Effector memory CD4-positive, alpha-beta T cell (primary cell): ENCODE data around the gene ERC1.
"Not testable (repeated sequence)": the region's sequence is repeated elsewhere in the genome, so short reads cannot be mapped to it uniquely, and the experiment has no call there.

ENCODE experiments used
- DNase-seq, 3 donors: peaks; one replicate each; pipeline ENCODE4 v3.0.0-alpha.2; 2020
- H3K27ac ChIP-seq: 2 replicates; pipeline ENCODE4 v1.7.0; 2013; ENCODE audit warnings: mild to moderate bottlenecking, low read length, moderate library complexity; ENCODE audit not compliant: insufficient read depth, poor library complexity, severe bottlenecking
- H3K27me3 ChIP-seq: replicated peaks from 2 replicates; pipeline ENCODE4 v1.7.0; 2013; ENCODE audit warnings: mild to moderate bottlenecking, low read length; ENCODE audit not compliant: insufficient read depth, control insufficient read depth, poor library complexity, severe bottlenecking
- H3K36me3 ChIP-seq: 2 replicates; pipeline ENCODE4 v1.7.0; 2013; ENCODE audit warnings: mild to moderate bottlenecking, low read length, moderate library complexity; ENCODE audit not compliant: control insufficient read depth, insufficient read depth
- H3K4me1 ChIP-seq: 2 replicates; pipeline ENCODE4 v1.7.0; 2013; ENCODE audit warnings: low read length, mild to moderate bottlenecking; ENCODE audit not compliant: control insufficient read depth, insufficient read depth, poor library complexity, severe bottlenecking
- H3K4me3 ChIP-seq: 2 replicates; pipeline ENCODE4 v1.7.0; 2013; ENCODE audit warnings: low read length, low read depth, mild to moderate bottlenecking; ENCODE audit not compliant: insufficient read depth, poor library complexity, severe bottlenecking
- H3K9me3 ChIP-seq: 2 replicates; pipeline ENCODE4 v1.7.0; 2013; ENCODE audit warnings: mild to moderate bottlenecking, low read length, moderate library complexity; ENCODE audit not compliant: control insufficient read depth

The ERC1 gene

DNA sequence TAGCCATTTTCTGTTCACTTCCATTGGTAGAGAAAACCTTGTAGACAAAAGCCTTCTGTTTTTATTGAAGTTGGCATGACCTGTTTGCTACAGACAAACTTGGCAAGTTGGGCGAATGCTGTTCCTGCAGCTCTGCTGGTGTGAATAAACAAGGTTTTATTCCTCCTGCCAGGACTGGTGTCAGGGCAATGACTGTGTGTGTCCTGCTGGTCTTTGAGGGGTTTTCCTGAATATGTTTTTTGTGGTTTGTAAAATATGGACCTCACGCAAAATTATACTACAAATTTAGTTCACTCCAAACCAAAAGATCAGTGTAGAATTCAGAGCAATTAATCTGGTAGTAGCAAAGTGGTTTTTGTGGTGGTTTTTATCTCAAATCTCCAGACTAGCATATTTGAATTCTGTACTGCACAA is 140.8 kb downstream of the ERC1 start:
- Histone ChIP-seq H3K36me3 (no peaks in the 10 kb centered on the region), H3K9me3 (no peaks in the 10 kb centered on the region), H3K4me3 (no peak overlapping the region), H3K27me3 (no peaks in the 10 kb centered on the region), H3K27ac (no peak overlapping the region), H3K4me1 (peaks cover 4% of the 10 kb centered on the region)
- DNase-seq: no peak

DNA sequence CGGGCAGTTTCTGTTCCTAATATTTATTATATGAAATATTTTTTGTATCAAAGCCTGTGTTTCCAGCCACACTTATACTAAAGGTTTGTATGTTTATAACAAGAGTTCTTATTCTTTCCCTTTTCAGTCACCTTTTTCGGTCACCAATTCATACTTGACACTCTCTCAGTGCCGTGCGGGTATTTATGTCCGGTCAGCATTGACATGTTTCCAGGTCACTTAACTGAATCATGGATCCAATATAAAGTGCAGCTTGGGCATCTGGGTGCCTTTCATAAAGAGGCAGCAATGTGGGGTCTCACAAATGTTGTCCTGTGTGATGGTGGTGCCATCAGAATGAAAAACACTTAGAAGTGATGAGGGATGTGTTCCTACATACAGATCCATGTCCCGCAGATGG is 141.3 kb downstream of the ERC1 start:
- no peak overlapping the region for H3K4me3 ChIP-seq
- H3K9me3 ChIP-seq: no peaks in the 10 kb centered on the region
- DNase-seq: no peak
- H3K36me3 ChIP-seq: no peaks in the 10 kb centered on the region
- peaks cover 4% of the 10 kb centered on the region for H3K4me1 ChIP-seq
- no peak overlapping the region for H3K27ac ChIP-seq
- no peaks in the 10 kb centered on the region for H3K27me3 ChIP-seq

DNA sequence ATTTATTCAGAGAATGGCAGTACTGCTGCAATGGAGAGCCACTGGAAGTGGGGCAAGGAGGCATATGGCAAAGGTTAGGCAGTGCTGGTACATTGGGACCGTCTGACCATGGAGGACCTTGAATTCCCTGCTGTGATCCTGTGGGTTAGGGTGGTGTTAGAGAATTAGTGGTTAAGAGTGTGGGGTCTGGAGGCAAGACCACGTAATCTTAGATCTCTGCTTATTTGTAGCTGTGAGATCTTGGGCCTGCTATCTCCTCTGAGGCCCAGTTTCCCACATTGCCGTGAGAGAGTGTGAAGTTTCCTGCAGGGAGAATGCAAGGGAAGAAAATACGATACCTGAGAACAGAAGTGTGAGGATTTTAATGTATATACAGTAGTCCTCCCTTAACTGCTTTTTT is 147.7 kb downstream of the ERC1 start:
- Histone ChIP-seq H3K4me1 (no peaks in the 10 kb centered on the region), H3K4me3 (no peak overlapping the region), H3K36me3 (no peaks in the 10 kb centered on the region), H3K9me3 (no peaks in the 10 kb centered on the region), H3K27me3 (no peaks in the 10 kb centered on the region), H3K27ac (no peak overlapping the region)
- no peak for DNase-seq

DNA sequence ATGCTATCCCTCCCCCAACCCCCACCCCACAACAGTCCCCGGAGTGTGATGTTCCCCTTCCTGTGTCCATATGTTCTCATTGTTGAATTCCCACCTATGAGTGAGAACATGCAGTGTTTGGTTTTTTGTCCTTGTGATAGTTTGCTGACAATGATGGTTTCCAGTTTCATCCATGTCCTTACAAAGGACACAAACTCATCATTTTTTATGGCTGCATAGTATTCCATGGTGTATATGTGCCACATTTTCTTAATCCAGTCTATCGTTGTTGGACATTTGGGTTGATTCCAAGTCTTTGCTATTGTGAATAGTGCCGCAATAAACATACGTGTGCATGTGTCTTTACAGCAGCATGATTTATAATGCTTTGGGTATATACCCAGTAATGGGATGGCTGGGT is 155.7 kb downstream of the ERC1 start:
- not testable (repeated sequence) for H3K36me3 ChIP-seq, H3K27ac ChIP-seq, DNase-seq, H3K4me1 ChIP-seq, H3K9me3 ChIP-seq, H3K4me3 ChIP-seq, H3K27me3 ChIP-seq

DNA sequence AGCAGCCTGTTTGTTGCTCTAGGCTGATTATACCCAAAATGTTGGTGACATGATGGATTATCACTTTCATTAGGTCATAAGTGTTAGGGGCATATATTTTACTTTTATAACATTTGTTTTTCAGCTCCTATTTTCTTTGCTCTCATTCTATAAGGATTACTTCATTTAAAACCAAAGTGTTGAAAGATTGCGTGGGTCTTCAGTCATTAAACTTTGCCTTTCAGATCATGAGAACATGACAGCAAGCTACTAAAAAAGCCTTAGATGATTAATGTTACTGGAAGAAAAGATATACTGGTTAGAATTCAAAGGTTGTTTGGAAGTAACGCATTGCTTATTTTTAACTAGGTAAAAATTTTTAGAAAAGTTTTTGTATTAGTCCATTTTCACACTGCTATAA is 156.8 kb downstream of the ERC1 start:
- H3K27ac ChIP-seq: no peak overlapping the region
- no peak for DNase-seq
- H3K4me1 ChIP-seq: no peaks in the 10 kb centered on the region
- no peaks in the 10 kb centered on the region for H3K9me3 ChIP-seq
- no peaks in the 10 kb centered on the region for H3K36me3 ChIP-seq
- no peak overlapping the region for H3K4me3 ChIP-seq
- no peaks in the 10 kb centered on the region for H3K27me3 ChIP-seq

DNA sequence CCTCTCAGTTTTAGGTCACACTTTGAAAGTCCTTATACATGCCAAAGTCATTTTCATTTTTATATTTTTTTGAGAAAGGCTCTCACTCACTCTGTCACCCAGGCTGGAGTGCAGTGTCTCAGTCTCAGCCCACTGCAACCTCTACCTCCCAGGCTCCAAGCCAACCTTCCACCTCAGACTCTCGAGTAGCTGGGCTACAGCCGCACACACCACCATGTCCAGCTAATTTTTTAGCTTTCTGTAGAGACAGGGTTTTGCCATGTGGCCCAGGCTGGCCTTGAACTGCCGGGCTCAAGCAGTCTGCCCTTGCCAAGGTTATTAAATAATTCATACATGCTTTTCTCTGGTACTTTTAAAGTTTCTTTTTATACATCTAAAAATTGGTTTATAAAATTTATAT is 166.0 kb downstream of the ERC1 start:
- Histone ChIP-seq H3K27ac (no peak overlapping the region), H3K4me1 (no peaks in the 10 kb centered on the region), H3K36me3 (no peaks in the 10 kb centered on the region), H3K9me3 (no peaks in the 10 kb centered on the region), H3K4me3 (no peak overlapping the region), H3K27me3 (no peaks in the 10 kb centered on the region)
- DNase-seq: no peak

DNA sequence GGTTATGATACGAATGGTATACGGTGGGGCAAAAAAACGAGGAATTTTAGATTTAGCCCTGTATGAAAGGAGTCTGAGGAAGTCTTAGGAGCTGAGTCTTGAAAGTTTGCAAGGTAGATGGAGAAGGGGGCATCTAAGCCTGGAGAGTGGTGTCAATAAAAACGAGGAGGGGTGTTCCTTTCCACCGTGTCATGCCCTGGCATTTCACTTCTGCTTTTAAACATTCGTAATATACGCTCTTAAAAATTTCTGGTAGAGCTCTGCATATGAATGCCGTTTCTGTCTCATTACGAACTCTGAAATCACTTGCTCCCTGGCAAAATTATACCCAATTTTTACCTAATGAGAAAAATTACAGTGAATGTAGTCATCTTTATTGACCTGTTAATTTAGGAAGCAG is 170.2 kb downstream of the ERC1 start:
- Histone ChIP-seq H3K27me3 (no peaks in the 10 kb centered on the region), H3K4me1 (no peaks in the 10 kb centered on the region), H3K36me3 (no peaks in the 10 kb centered on the region), H3K9me3 (no peaks in the 10 kb centered on the region), H3K4me3 (no peak overlapping the region), H3K27ac (no peak overlapping the region)
- DNase-seq: no peak

DNA sequence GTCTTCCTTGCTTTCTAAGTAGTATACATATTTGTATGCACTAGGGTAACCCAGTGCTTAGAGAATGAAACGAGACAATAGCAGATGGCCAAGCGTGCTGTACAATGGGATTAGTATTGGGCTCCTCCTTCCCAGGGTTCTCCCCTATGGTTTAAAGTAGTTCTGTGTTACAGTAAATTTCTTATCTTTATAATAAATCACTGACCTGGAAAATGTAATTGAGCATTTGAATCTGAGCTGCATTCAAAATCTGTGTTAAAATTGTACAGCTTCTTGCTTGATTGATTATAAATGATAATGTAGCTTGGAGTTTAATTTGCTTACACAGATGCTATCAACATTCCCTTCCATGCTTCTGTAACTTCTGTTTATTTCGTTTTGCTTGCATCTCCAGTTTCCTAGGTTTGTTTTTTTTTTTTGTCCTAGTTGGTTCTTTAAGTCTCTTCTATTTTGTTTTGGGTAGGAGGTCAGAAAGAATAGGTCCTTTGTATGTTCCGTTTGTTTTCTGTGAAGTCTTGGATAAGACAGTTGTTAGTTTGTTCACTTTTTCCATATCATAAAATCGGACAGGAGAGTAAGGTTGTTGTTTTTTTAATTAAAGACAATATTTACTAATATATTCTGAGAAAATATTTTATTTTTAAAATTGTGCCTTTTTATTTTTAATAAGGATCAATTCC is 171.2 kb downstream of the ERC1 start:
- Histone ChIP-seq H3K27ac (no peak overlapping the region), H3K4me3 (no peak overlapping the region), H3K4me1 (no peaks in the 10 kb centered on the region), H3K27me3 (no peaks in the 10 kb centered on the region), H3K36me3 (no peaks in the 10 kb centered on the region), H3K9me3 (no peaks in the 10 kb centered on the region)
- no peak for DNase-seq

DNA sequence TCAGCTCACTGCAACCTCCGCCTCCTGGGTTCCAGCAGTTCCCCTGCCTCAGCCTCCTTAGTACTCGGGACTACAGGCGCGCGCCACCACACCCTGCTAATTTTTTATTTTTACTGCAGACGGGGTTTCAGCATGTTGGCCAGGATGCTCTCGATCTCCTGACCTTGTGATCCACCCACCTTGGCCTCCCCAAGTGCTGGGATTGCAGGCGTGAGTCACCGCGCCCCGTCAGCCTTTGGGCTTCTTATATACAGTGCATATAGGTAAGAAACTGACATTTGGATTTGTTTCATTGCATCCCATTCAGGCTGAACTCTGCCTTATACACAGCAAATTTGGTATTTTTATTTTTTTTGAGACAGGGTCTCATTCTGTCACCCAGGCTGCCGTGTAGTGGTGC is 176.8 kb downstream of the ERC1 start:
- Histone ChIP-seq H3K36me3 (no peaks in the 10 kb centered on the region), H3K4me1 (no peaks in the 10 kb centered on the region), H3K27ac (no peak overlapping the region), H3K27me3 (no peaks in the 10 kb centered on the region), H3K9me3 (no peaks in the 10 kb centered on the region), H3K4me3 (no peak overlapping the region)
- DNase-seq: no peak

DNA sequence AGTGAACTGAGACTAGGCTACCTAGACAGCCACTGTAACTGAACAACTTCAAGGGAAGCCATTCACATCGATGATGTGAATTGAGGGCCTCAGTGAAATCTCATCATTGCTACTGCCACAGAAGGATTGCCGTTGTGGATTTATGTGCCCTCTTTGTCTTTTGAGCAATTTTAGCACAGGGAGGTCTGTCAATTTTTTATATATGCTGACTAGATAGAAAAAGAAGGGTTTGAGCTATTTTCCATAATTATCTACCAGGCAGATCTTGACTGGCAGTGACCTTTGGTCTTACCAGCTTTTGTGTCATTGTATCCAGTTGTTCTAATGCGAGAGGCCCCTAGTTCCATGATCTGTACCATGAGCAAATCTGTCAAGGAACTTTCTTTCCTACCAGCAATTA is 179.4 kb downstream of the ERC1 start:
- no peaks in the 10 kb centered on the region for H3K27me3 ChIP-seq
- no peaks in the 10 kb centered on the region for H3K9me3 ChIP-seq
- no peak for DNase-seq
- H3K36me3 ChIP-seq: no peaks in the 10 kb centered on the region
- H3K4me1 ChIP-seq: no peaks in the 10 kb centered on the region
- H3K27ac ChIP-seq: no peak overlapping the region
- no peak overlapping the region for H3K4me3 ChIP-seq
